Central memory CD4-positive, alpha-beta T cell (primary cell): ENCODE data around the gene ARHGEF16.

Source experiments
- DNase-seq: peaks from one replicate; pipeline ENCODE4 v3.0.0; 2022

The ARHGEF16 gene

DNA sequence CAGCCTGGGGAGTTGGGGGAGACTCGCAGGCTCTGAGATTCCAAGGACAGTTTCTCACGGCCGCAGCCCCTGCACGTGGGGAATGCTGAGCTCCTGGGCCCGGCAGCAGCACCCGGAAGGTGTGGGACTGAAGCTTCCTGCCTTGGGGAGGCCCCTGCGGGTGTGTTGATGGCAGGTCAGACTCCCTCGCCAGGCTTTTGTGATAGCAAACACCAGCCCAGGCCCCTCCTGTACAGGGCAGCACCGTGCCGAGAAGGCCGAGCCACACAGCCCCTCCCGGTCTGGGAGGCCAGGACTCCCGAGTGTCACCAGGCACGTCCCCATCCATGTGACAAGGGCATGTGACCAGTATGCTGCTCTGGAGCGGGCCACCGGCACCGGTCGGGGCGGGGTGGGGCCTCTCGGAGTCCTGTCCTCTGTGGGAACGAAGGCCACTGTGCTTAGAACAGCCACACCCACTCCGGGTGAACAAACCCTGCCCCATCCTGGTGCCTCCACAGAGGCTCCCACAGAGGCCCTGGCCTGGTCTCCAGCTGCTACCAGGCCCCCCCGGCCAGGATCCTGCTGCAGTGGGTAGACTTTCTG lies 31.1 kb upstream of the ARHGEF16 start:
- no peak for DNase-seq

DNA sequence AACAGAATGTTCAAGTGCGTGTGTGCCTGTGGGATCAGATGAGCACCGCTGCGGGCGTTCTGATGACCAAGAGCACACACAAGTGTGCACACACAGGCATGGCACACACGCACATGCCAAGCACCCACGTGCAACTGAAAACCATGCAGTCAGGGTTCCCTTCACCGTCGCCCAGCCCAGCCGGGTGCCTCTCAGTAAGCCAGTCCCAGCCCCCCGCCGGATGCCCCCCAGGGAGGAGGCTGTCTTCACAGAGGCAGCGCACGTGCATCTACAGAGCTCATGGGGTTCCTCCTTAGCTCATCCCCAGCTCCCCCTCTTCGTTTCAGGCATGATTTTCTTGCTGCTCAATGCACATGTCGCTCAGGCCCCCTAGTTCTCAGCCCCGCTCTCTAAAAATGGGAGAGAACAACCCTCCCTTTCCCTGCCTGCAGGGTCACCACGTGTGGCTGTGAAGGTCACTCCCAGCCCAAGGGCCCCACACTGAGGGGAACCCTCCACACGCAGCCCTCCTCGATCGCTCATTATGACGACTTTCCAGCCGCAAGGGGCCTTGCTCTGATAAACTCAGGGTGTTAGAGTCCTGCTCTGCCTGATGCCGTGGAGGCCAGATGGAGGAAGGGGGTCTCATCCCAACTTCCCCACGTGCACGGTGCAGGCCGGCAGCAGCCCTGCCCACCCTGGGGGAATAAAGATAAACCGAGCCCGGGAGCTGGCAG lies 30.4 kb upstream of the ARHGEF16 start:
- no peak for DNase-seq

DNA sequence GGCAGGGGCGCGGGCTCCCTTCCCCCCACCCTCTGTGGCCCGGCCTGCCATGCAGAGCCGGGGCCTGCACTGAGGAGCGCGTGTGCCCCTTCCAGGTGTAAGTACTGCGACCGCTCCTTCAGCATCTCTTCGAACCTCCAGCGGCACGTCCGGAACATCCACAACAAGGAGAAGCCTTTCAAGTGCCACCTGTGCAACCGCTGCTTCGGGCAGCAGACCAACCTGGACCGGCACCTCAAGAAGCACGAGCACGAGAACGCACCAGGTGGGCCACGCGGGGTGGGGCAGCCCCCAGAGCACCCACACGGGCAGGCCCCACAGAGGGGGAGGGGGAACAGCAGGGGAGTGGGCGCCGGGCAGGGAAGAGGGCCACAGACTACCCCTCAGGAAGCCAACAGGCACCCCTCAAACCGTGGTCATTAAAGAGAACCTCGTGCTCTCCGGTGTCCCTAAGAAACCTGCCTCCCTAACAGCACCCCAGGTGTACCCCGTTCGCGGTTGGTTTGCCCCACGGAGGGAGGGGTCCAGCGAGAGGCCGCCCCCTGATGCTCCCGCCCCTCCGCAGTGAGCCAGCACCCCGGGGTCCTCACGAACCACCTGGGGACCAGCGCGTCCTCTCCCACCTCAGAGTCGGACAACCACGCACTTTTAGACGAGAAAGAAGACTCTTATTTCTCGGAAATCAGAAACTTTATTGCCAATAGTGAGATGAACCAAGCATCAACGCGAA lies 28.8 kb upstream of the ARHGEF16 start:
- DNase-seq = no peak

DNA sequence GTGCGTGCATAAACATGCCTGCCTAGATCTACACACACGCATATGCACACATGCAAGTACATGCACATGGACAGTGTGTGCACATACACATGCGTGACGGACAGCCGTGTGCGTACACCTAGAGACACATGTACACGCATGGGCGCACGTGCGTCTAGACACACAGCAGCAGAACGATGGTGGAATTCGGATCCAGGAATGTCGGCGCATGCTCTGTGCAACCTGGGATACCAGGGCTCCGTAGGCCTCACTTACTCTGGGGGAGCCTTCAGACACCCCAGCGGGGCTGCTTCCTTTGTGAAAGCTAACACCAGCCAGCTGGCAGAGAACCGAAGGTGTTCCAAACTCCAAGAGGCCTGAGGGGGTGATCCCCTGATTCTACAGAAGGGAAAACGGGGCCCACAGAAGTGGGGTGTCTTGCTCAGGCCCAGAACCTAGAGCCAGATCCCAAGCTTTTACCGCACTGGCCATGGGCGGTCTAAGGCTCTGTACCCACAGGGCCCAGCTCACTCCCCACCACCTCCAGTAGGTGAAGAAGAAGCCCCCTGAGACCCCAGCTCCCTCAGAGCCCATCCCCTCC lies 27.4 kb upstream of the ARHGEF16 start:
- DNase-seq = no peak

DNA sequence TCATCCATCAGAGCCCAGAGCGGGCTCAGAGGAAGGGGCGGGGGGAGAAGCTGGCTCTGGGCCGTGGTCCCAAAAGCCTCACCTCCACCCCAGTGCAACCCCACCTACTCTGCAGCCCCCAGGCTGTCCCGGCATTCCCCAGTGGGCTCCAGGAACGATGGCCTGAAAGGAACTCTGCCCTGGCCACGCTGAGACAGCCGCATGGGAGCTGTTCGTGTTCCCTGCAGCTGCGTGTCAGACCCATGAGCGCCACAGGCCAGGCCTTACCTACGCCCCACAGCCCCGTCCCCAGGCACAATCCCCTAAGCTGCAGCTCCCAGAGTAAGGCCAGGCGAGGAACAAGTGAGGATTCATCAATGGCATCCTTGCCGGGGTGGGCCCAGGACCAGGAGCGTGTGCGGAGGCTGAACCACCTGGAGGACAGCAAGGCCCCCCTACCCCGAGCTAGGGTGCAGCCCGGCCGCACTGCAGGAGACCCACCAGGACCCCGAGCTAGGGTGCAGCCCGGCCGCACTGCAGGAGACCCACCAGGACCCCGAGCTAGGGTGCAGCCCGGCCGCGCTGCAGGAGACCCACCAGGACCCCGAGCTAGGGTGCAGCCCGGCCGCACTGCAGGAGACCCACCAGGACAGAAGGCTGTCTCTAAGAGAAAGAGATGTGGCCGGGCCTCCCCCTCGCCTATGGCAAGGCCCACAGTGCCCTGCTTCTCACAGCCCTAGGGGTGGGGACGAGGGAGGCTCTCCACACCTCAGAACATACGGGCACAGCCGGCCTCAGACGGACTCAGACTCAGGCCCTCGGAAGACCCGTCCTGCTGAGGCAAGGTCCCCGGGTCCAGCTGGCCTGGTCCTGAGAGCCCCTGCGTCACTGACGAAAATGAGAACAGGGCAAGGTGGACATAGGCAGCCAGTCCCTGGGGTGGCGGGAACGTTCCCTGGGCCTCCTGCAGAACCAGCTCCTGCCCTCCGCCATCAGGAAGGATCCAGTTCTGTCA lies 26.5 kb upstream of the ARHGEF16 start:
- DNase-seq = no peak

DNA sequence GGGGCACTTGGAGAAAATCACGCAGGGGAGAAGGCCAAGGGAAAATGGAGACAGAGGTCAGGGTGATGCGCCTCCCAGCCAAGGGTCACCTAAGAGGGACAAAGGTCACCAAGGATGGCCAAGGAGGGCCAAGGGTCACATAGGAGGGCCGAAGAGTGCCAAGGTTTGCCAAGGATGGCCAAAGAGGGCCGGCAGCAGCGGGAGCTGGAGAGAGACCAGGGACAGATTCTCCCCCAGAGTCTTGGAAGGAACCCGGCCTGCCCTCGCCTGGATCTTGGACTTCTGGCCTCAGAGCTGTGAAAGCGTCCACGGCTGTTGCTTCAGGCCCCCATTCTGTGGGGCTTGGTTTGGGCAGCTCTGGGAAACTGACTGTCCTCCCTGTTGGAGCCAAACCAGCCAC lies 25.6 kb upstream of the ARHGEF16 start:
- DNase-seq = no peak

DNA sequence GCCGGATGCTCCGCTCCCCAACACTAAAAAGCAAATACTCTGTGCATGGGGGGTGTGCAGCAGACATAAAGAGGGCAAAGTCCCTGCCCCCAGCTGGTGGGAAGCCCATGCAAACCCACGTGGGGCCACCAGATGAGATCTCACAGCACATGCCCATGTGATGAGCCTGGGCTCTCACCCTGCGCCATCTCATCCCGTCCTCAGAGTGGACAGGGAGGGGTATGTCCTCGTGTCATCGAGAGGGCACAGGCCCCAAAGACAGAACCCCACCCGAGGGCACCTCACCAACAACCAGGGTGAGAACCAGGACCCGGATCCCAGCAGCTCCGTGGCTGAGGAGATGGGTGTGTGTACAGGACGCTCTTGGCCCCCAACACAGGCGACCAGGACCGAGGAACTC lies 25.1 kb upstream of the ARHGEF16 start:
- no peak for DNase-seq

DNA sequence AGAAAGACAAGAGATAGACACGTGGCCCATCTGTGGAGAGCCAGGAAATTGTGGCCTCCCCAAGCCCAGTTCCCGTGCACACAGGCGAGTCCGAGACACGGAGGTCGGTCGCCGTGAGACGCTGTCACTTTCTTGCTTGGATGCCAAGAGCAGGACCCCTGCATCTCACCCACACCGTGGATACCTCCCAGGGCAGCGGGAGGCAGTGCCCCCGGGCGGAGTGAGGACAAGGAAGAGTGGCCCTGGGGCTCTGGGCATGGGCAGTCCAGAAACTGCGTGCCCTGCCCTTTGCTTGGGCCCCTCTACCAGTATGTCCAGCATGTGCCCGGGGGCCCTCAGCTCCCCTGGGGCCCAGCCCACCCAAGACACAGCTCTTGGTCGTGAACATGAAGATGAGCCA lies 24.7 kb upstream of the ARHGEF16 start:
- no peak for DNase-seq

DNA sequence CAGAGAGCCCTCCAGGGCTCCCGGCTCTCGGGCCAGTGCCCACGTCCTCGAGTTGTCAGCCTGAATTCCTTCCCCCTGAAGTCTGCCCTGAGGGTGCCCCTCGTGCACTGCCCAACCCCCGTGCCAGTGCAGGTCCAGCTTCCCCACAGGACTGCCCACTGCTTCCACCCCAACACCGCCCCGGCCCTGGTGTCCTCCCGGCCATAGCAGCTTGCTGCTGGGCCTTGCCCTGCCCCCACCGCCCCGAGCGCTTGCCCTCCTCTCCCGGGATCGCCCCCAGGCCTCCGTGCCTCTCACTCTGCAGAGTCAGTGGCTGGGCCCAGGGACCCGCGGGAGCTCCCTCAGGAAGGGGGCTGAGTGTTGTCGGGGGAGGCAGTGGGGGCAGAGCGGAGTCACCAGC lies 24.1 kb upstream of the ARHGEF16 start:
- DNase-seq = no peak

DNA sequence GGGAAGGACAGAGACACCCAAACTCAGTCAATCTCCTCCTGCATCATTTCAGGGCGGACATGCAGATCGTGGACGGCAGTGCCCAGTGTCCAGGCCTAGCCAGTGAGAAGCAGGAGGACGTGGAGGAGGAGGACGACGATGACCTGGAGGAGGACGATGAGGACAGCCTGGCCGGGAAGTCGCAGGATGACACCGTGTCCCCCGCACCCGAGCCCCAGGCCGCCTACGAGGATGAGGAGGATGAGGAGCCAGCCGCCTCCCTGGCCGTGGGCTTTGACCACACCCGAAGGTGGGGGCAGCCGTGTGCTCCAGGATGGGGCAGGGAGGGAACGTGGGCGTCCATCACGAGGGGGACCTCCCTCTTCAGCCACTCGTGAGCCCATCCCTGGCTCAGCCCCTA lies 23.6 kb upstream of the ARHGEF16 start:
- no peak for DNase-seq

DNA sequence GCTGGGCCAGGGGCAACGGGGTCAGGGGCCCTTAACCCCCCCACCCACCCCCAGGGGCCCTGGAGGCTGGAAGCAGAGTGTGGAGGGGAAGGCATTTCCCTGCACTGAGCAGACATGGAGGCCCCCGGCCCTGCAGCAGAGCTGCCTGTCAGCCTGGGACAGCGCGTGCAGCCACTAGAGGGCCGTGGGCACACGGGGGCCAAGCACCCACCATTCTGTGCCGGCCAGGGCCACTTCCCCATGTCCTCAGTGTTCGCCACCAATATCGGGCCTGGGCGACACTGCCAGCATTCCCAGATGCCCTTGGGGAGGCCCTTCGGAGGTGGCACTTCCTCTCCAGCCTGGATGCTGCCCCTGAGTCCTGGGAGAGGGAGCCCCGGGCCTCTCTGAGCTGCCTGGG lies 23.2 kb upstream of the ARHGEF16 start:
- DNase-seq = no peak

DNA sequence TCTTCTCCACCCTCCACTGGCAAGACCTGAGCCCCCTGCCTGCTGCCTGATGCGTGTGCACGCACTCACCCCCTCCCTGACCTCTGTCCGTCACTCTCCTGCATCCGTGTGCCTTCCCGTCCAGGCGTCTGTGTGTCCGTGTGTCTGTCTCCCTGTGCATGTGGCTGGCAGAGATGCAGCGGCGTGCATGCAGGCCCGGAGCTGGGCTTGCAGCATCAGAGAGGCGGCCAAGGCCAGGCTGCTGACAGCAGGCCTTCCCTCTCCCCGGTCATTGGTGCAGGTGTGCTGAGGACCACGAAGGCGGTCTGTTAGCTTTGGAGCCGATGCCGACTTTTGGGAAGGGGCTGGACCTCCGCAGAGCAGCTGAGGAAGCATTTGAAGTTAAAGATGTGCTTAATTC lies 22.8 kb upstream of the ARHGEF16 start:
- no peak for DNase-seq

DNA sequence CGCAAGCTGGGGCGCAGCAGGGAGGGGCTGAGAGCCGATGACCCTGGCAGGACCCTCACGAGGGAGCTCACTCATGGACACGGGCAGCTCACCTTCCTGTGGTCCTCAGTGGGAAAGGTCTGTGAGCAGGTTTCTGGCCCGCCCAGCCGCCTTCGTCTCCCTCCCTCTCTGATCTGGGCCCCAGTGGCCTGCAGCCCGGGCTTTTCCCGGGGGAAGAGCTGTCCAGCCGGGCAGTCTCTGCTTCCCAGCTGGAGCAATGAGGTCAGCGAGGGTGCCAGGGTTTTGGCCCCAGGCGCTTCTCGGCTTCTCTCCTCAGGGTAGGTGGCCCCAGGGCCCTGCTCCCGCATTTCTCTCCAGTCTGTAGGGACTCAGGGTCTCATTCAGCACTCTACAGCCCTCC lies 22.2 kb upstream of the ARHGEF16 start:
- DNase-seq = no peak

DNA sequence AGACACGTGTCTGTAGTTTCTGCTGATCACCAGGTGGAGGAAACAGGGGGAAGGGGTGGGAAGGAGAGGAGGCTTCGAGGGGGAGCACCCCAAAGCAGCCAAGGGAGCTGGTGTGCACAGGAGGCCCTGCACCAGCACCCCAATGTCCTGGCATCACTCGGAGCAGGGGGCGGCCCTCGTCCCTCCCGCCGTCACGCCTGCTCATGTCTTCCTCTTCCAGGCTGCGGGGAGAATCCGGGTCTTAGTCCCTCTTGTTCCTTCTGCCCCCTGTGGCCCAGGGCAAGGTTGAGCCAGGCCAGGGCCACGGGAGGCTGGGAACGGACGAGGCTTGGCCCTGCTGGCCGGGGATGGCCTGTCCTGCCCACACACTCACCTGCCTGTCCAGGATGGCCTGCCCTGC lies 21.4 kb upstream of the ARHGEF16 start:
- no peak for DNase-seq

DNA sequence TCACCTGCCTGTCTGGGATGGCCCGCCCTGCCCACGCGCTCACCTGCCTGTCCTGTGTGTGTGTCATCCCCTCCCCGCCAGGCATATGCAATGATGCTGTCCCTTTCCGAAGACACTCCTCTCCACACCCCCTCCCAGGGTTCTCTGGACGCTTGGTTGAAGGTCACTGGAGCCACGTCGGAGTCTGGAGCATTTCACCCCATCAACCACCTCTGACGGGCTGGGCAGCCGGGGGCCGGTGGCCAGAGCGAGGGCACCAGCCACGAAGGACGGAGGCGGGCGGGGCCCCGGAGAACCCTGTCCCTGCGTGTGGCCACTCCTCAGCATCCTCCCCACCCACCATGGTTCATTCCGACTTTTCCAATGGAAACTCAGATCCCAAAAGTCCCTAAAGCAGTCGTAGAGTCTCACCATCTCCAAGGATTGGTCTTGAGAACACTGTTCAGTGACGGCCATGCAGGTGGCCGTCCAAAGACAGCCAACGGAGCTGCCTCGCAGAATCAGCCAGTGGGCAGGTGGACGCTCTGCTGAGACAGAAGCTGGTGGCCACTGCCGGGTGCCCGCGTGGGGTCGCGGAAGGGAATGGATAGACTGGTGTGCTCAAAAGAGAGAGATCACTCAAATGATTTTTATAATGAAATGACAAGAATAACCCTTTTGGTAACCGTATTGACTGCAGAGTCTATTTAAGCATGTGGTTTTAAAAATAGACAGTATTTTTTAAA lies 20.7 kb upstream of the ARHGEF16 start:
- DNase-seq = no peak

DNA sequence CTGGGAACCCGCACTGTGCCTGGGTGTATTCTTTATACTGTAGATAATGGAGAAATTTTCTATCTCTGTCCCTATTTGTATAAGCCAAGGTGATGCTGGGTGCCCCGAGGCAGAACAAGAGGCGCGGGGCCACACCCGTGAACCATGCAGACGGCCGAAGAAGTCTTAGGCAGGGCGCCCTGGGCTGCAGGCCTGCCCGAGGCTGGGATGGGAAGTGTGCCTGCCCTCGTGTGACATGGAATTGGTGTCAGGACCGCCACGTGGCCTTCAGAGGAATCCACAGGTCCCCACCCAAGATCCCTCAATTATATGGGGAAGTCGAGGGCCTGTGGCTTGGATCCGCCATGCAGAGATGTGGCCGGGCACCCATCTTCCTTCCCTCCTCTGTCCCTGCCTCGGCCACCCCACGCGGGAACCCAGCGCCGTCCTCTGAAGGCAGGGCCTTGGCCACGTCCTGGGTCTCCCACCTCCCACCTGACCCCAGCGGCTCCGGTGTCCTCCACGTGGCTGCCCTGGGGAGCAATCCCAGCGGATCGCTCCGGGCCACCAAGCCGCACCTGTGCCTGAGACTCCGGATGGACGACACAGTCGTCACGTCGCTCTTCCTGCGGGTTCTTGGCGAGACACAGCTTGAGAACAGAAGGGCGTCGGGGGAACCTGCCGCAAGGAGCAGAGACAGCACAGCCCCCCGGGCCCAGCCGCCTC lies 19.9 kb upstream of the ARHGEF16 start:
- no peak for DNase-seq

DNA sequence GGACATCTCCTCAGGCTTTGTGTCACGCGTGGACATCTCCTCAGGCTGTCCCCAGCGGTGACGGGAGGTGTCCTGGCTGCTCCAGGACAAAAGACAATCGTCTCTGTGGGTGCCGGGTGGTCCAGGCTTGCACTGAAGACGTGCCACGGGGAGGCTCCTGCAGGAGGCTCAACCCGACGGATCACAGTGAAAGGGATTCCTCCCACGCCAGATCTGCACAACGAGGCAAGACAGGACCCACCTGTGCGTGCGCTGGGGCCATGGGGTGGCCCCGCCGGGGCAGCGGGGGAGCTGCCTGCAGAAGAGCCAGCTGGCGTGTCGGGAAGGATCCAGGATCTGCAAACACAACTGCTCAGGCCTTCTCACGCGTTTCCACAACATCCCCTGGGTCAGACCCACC lies 18.8 kb upstream of the ARHGEF16 start:
- DNase-seq = no peak

DNA sequence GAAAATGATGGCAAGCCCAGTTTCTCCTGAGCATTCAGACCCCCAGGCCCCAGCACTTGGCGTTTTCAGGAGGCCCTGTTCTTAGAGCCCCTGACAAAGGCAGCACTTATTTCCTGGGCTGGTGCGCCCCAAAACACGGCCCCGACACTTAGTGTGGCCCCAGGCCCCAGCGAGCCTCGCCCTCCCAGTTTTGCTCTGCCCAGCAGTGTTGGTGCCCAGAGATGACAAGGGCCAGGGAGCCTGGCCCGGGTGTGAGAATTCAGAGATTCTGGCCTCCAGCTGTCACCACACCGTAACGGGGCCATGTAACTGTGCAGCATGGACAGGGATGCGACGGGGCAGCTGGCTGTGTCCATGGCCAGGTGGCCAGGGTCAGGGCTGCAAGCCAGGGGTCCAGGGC lies 18.0 kb upstream of the ARHGEF16 start:
- no peak for DNase-seq

DNA sequence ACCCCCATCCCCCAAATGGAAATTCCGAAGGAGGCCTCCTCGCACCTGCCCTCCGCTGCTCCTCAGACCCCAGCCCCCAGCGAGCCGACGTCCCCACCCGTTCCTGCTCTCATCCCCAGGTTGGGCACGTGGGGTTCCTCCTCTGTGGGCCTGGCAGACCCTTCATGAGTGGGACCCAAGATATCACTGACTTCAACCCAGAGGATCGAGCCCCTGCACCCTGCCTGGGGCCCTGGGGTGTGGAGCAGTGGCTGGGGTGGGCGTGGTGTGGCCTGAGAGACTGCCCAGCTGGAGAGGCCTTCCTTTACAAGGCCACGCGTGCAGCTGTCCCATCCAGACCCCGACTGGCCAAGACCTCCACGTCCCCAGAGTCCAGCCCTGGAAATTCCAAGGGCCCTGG lies 17.6 kb upstream of the ARHGEF16 start:
- DNase-seq = no peak

DNA sequence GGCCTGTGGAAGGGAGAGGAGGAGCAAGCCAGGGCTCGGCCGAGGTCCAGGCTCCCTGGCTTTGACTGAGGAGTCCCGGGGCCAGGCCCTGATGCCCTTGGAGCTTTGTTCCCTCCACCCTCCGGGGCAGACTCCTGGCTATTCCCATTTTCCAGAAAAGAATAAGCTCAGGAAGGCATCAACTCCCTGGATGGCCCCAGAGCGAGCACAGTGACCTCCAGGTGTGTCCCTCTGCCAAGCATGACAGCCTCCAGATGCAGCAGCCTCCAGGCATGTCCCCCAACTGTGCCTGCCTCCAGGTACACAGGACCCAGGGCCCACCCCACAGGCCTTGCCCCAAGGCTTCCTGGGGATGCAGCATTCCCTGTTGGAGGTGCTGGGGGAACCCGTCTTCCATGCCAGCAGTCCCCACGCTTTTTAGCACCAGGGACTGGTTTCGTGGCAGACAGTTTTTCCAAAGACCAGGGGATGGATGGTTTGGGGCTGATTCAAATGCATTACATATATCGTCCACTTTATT lies 15.7 kb upstream of the ARHGEF16 start:
- no peak for DNase-seq
